ENCODE results near the gene LIN37.

DNA sequence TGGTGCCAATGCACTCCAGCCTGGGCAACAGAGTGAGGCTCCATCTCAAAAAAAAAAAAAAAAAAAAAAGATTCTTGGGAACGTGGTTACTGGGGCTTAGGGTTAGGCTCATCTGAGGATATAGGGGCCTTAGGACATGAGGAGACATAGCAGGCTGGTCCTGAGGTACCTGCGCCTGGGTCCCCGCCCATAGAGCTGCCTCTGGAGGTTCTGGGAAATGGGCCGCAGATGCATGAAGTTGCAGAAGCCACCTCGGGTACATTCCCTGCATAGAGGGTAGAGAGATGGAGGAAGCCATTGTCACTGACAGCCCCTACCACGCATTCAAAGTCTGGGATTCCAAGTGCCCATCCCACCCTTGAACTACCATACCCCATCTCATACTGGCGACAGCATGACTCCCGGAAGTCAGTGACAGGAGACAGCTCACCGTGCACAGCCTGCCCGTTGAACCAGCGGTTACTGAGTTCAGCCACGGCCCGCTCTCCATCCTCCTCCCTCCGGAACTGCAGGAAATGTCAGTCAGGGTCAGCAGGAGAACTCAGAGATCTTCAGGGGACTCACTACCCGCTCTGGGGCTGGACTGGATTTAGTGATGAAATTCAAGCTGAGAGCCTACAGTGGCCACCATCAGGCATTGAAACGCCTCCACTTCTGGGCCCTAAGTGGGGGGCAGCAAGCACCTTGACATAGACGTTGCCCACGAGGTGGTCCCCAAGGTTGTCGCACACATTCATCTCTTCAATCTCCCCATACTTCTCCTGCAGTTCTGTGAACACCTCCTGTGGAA lies 4.5 kb upstream of the LIN37 start:
- TF ChIP-seq, protein P1, sequence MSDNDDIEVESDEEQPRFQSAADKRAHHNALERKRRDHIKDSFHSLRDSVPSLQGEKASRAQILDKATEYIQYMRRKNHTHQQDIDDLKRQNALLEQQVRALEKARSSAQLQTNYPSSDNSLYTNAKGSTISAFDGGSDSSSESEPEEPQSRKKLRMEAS (IDR thresholded peaks at IDR 0.05), result no peak
- TF ChIP-seq POLR2A (IDR thresholded peaks at IDR 0.05; ENCODE audit: borderline replicate concordance, extremely low read depth, insufficient read depth, insufficient read length) (no peak), ZNF274 (IDR thresholded peaks at IDR 0.05; ENCODE audit: low read depth, low read length) (no peak), YY1 (IDR thresholded peaks at IDR 0.05; ENCODE audit: extremely low read depth, insufficient replicate concordance, low read depth, low read length) (no peak), POLR2AphosphoS5 (IDR thresholded peaks at IDR 0.05; ENCODE audit: low read depth, low read length) (no peak), EZH2phosphoT487 (IDR thresholded peaks at IDR 0.05; ENCODE audit: borderline replicate concordance) (no peak), EZH2 (IDR thresholded peaks at IDR 0.05) (no peak), TCF7L2 (IDR thresholded peaks at IDR 0.05; ENCODE audit: borderline replicate concordance, extremely low read depth, insufficient read depth, insufficient read length) (no peak)
- TF ChIP-seq, protein P2, sequence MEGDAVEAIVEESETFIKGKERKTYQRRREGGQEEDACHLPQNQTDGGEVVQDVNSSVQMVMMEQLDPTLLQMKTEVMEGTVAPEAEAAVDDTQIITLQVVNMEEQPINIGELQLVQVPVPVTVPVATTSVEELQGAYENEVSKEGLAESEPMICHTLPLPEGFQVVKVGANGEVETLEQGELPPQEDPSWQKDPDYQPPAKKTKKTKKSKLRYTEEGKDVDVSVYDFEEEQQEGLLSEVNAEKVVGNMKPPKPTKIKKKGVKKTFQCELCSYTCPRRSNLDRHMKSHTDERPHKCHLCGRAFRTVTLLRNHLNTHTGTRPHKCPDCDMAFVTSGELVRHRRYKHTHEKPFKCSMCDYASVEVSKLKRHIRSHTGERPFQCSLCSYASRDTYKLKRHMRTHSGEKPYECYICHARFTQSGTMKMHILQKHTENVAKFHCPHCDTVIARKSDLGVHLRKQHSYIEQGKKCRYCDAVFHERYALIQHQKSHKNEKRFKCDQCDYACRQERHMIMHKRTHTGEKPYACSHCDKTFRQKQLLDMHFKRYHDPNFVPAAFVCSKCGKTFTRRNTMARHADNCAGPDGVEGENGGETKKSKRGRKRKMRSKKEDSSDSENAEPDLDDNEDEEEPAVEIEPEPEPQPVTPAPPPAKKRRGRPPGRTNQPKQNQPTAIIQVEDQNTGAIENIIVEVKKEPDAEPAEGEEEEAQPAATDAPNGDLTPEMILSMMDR (IDR thresholded peaks at IDR 0.05 in 2 of 3, conservative IDR thresholded peaks at IDR 0.05 in 1 of 3; ENCODE audit: borderline replicate concordance in 1 of 3, insufficient read depth in 1 of 3, low read depth in 2 of 3, low read length in 2 of 3), result no peak

Data from HCT116 (cell line).